Measurements from ENCODE around the gene C1QB.

GRCh38 chr1:22635436-22635835, 17.6 kb upstream of the C1QB start:
- no peak for TF ChIP-seq CTCF (IDR thresholded peaks at IDR 0.05)
- TF ChIP-seq POLR2A (IDR thresholded peaks at IDR 0.05), result no peak
- TF ChIP-seq POLR2AphosphoS5 (IDR thresholded peaks at IDR 0.05), result no peak

All from prostate gland (tissue), 2 donors.